ENCODE measurements around the gene F12. TPM values are rescaled to one million over a fixed set of nuclear protein-coding genes. Genes with fewer than 3 reads are reported as not detected.

F12 gene
- total RNA-seq: 1 to 10 TPM in 1 of 4 donors, under 1 TPM in 1, not detected in 2; 0.59 to 4.5 TPM

GRCh38 chr5:177409043-177409801, at the start of gene F12:
F12 (minus strand) TSS chr5:177409564; CDS start chr5:177409527, 37 bp downstream.
- TF ChIP-seq CTCF (IDR thresholded peaks at IDR 0.05): no peak
- Histone ChIP-seq H3K27me3 (peaks cover 0 to 16% of the 10 kb centered on the region in 2 donors), H3K9me3 (no peaks in the 10 kb centered on the region), H3K27ac (no peak within 1 kb of the TSS), H3K36me3 (no peaks in the 10 kb centered on the region), H3K4me1 (peaks cover 0 to 7% (median 5%) of the 10 kb centered on the region in 4 donors), H3K4me3 (no peak within 1 kb of the TSS)
- DNase-seq (ENCODE audit: low spot score in 2 of 2): no peak
- WGBS, 2 donors: 87 to 89% methylated on average over 6 to 9 of the region's 9 CpGs

GRCh38 chr5:177458912-177459350, 49.6 kb upstream of the F12 start:
- 84% methylated on average over 13 to 14 of the region's 14 CpGs for WGBS, 2 donors

GRCh38 chr5:177457852-177458681, 48.7 kb upstream of the F12 start:
- H3K4me3 ChIP-seq: no peak overlapping the region
- H3K27ac ChIP-seq: peak overlapping the region in 2 of 4 donors; percentile 63 to 65
- peaks cover 0 to 49% (median 0%) of the 10 kb centered on the region in 3 donors for H3K36me3 ChIP-seq
- DNase-seq (ENCODE audit: low spot score in 2 of 2): no peak
- no peak for TF ChIP-seq EP300 (IDR thresholded peaks at IDR 0.05)
- no peaks in the 10 kb centered on the region for H3K9me3 ChIP-seq
- whole genome bisulfite sequencing, 2 donors: 49 to 70% methylated on average over 5 to 15 of the region's 20 CpGs
- H3K4me1 ChIP-seq: peaks cover 0 to 42% (median 23%) of the 10 kb centered on the region in 4 donors
- peaks cover 0 to under 1% of the 10 kb centered on the region in 2 donors for H3K27me3 ChIP-seq

More at GRCh38 chr5:177458912-177459350, 49.6 kb upstream of the F12 start:
- peak overlapping the region in 1 of 4 donors; percentile 6 for H3K27ac ChIP-seq
- DNase-seq (ENCODE audit: low spot score in 2 of 2): no peak
- TF ChIP-seq EP300 (IDR thresholded peaks at IDR 0.05) (no peak), POLR2A (IDR thresholded peaks at IDR 0.05) (no peak), CTCF (IDR thresholded peaks at IDR 0.05) (no peak)
- H3K36me3 ChIP-seq: peaks cover 0 to 58% (median 0%) of the 10 kb centered on the region in 3 donors
- H3K27me3 ChIP-seq: no peaks in the 10 kb centered on the region
- H3K4me1 ChIP-seq: peaks cover 0 to 36% (median 17%) of the 10 kb centered on the region in 4 donors
- no peaks in the 10 kb centered on the region for H3K9me3 ChIP-seq
- H3K4me3 ChIP-seq: no peak overlapping the region

- peaks cover 0 to 41% (median 23%) of the 10 kb centered on the region in 4 donors for H3K4me1 ChIP-seq
- H3K36me3 ChIP-seq: peaks cover 0 to 42% (median 0%) of the 10 kb centered on the region in 3 donors
- no peaks in the 10 kb centered on the region for H3K9me3 ChIP-seq
- WGBS, 2 donors: 63 to 64% methylated on average over 15 to 24 of the region's 24 CpGs
- H3K27ac ChIP-seq: peak overlapping the region; percentile 3 to 74 (median 43)
- H3K4me3 ChIP-seq: no peak overlapping the region
- H3K27me3 ChIP-seq: peaks cover 0 to 9% of the 10 kb centered on the region in 2 donors
- peak; percentile 66 to 79 for DNase-seq (ENCODE audit: low spot score in 2 of 2)
- TF ChIP-seq EP300 (IDR thresholded peaks at IDR 0.05) (no peak), CTCF (IDR thresholded peaks at IDR 0.05) (peak; percentile 55 to 80 (median 73)), POLR2A (IDR thresholded peaks at IDR 0.05) (no peak)
Observed at GRCh38 chr5:177456976-177457851, 47.9 kb upstream of the F12 start.

GRCh38 chr5:177456591-177456964, 47.2 kb upstream of the F12 start:
- TF ChIP-seq CTCF (IDR thresholded peaks at IDR 0.05) (no peak), EP300 (IDR thresholded peaks at IDR 0.05) (no peak), POLR2A (IDR thresholded peaks at IDR 0.05) (no peak)
- Histone ChIP-seq H3K4me3 (no peak overlapping the region), H3K27me3 (peaks cover 0 to 15% of the 10 kb centered on the region in 2 donors), H3K27ac (peak overlapping the region; percentile 3 to 74 (median 43)), H3K4me1 (peaks cover 0 to 38% (median 23%) of the 10 kb centered on the region in 4 donors), H3K9me3 (no peaks in the 10 kb centered on the region), H3K36me3 (peaks cover 0 to 35% (median 0%) of the 10 kb centered on the region in 3 donors)
- 27 to 28% methylated on average over 12 of the region's 12 CpGs for WGBS, 2 donors
- no peak for DNase-seq (ENCODE audit: low spot score in 2 of 2)
